H1 (cell line): Measurements from ENCODE around the gene SUCLG2. TPM values are rescaled to one million over a fixed set of nuclear protein-coding genes. Genes with fewer than 3 reads are reported as not detected.

ENCODE experiments used
- CTCF ChIA-PET: fragments of 300-600 bp; sonication (Branson Sonifier 250); formaldehyde crosslinking; loops from one replicate; lab custom pipeline; 2021; ENCODE audit not compliant: partially characterized antibody; lab: Charles Lee
- POLR2A ChIA-PET: fragments of 300-600 bp; sonication (Branson Sonifier 250); formaldehyde crosslinking; loops from one replicate; lab custom pipeline; 2021; ENCODE audit warnings: inconsistent platforms; ENCODE audit not compliant: partially characterized antibody; lab: Charles Lee
- DNase-seq, 2 experiments: peaks; one replicate each; pipeline versions ENCODE4 v3.0.0 to v3.0.0-alpha.2; 2010 to 2022; ENCODE audit warnings: low spot score in 2 of 2, low read depth in 1 of 2, mixed read lengths in 1 of 2
- FAIRE-seq: peaks from 2 replicates; lab custom pipeline; 2011; peaks lifted over from hg19 to GRCh38; lab: Jason Lieb, UNC
- H2AFZ ChIP-seq: 2 replicates; pipeline ENCODE4 v1.8.1; 2012; ENCODE audit warnings: low read length, inconsistent platforms
- H2AK5ac ChIP-seq: 2 replicates; pipeline ENCODE4 v1.6.1; 2013; ENCODE audit warnings: low read depth, low read length
- H2BK120ac ChIP-seq: replicated peaks from 2 replicates; pipeline ENCODE3; 2013; ENCODE audit warnings: low read depth, low read length, inconsistent platforms
- H2BK12ac ChIP-seq: 2 replicates; pipeline ENCODE4 v1.6.1; 2013; ENCODE audit warnings: low read depth, low read length
- H2BK15ac ChIP-seq: 2 replicates; pipeline ENCODE4 v1.6.1; 2013; ENCODE audit warnings: low read length
- H2BK20ac ChIP-seq: 2 replicates; pipeline ENCODE4 v1.6.1; 2013; ENCODE audit warnings: low read length
- H2BK5ac ChIP-seq: 2 replicates; pipeline ENCODE4 v1.6.1; 2013; ENCODE audit warnings: low read depth, low read length
- H3K14ac ChIP-seq: 2 replicates; pipeline ENCODE4 v1.6.1; 2013; ENCODE audit warnings: inconsistent platforms; ENCODE audit not compliant: insufficient read length
- H3K18ac ChIP-seq: 2 replicates; pipeline ENCODE4 v1.6.1; 2013; ENCODE audit warnings: low read length; ENCODE audit errors: extremely low read depth
- H3K23ac ChIP-seq: 2 replicates; pipeline ENCODE4 v1.6.1; 2013; ENCODE audit warnings: inconsistent platforms; ENCODE audit not compliant: insufficient read length
- H3K23me2 ChIP-seq: 2 replicates; pipeline ENCODE4 v1.6.1; 2013; ENCODE audit warnings: low read depth, low read length
- H3K27ac ChIP-seq: 2 replicates; pipeline ENCODE4 v1.6.1; 2011; ENCODE audit warnings: low read depth, low read length, inconsistent platforms
- H3K27me3 ChIP-seq, 4 experiments: replicated peaks in 1 of 4; 1 replicate in 1 of 4; 2 replicates in 3 of 4; pipeline versions ENCODE4 v1.6.1 to v1.8.1; 2011 to 2013; ENCODE audit warnings: low read length in 3 of 4, mild to moderate bottlenecking in 3 of 4, inconsistent platforms in 2 of 4, mixed read lengths in 2 of 4, moderate library complexity in 1 of 4; ENCODE audit not compliant: control insufficient read depth in 3 of 4, insufficient read depth in 3 of 4; ENCODE audit errors: extremely low read depth in 1 of 4
- H3K36me3 ChIP-seq, 4 experiments: 2 replicates each; pipeline versions ENCODE4 v1.6.1 to v1.8.1; 2011 to 2013; ENCODE audit warnings: mild to moderate bottlenecking in 4 of 4, low read length in 3 of 4, moderate library complexity in 2 of 4, control low read depth in 1 of 4, inconsistent platforms in 1 of 4; ENCODE audit not compliant: insufficient read depth in 4 of 4, control insufficient read depth in 2 of 4
- H3K4ac ChIP-seq: replicated peaks from 2 replicates; pipeline ENCODE3; 2013; ENCODE audit warnings: low read length, low read depth, mixed read lengths, inconsistent platforms; ENCODE audit not compliant: insufficient read length
- H3K4me1 ChIP-seq, 4 experiments: replicated peaks in 1 of 4; 1 replicate in 1 of 4; 2 replicates in 3 of 4; pipeline versions ENCODE4 v1.6.1 to v1.8.1; 2011 to 2013; ENCODE audit warnings: low read length in 3 of 4, inconsistent platforms in 2 of 4, mixed read lengths in 1 of 4; ENCODE audit not compliant: insufficient read depth in 4 of 4, control insufficient read depth in 3 of 4
- H3K4me2 ChIP-seq, 2 experiments: 2 replicates each; pipeline versions ENCODE4 v1.6.1 to v1.8.1; 2011 to 2013; ENCODE audit warnings: low read depth in 2 of 2, low read length in 2 of 2, control low read depth in 1 of 2, inconsistent platforms in 1 of 2, mild to moderate bottlenecking in 1 of 2; ENCODE audit not compliant: insufficient read depth in 1 of 2
- H3K4me3 ChIP-seq, 4 experiments: fragments of 200-600, 300-600 bp in 1 of 4; sonication (generic), shearing (Covaris generic), sonication (Bioruptor Twin) in 1 of 4; 2 replicates each; pipeline versions ENCODE4 v1.5.1 to v1.8.1; 2011 to 2016; ENCODE audit warnings: low read length in 4 of 4, low read depth in 3 of 4, control low read depth in 2 of 4, inconsistent platforms in 2 of 4, mild to moderate bottlenecking in 2 of 4, mixed read lengths in 1 of 4, moderate library complexity in 1 of 4; ENCODE audit not compliant: insufficient read depth in 2 of 4; ENCODE audit errors: extremely low read depth in 1 of 4
- H3K56ac ChIP-seq: replicated peaks from 2 replicates; pipeline ENCODE3; 2013; ENCODE audit warnings: low read depth, mild to moderate bottlenecking, mixed read lengths, low read length, inconsistent platforms; ENCODE audit not compliant: insufficient read length
- H3K79me1 ChIP-seq: 2 replicates; pipeline ENCODE4 v1.6.1; 2013; ENCODE audit warnings: low read depth, low read length, control low read depth
- H3K79me2 ChIP-seq, 2 experiments: 2 replicates each; pipeline versions ENCODE4 v1.6.1 to v1.8.1; 2012 to 2013; ENCODE audit warnings: low read length in 2 of 2, mild to moderate bottlenecking in 2 of 2, inconsistent platforms in 1 of 2; ENCODE audit not compliant: insufficient read depth in 2 of 2, control insufficient read depth in 1 of 2
- H3K9ac ChIP-seq, 4 experiments: replicated peaks in 1 of 4; 1 replicate in 1 of 4; 2 replicates in 3 of 4; pipeline versions ENCODE4 v1.6.1 to v1.8.1; 2011 to 2013; ENCODE audit warnings: low read depth in 3 of 4, low read length in 3 of 4, control low read depth in 2 of 4, mild to moderate bottlenecking in 2 of 4, moderate library complexity in 2 of 4, inconsistent platforms in 1 of 4; ENCODE audit errors: extremely low read depth in 1 of 4
- H3K9me3 ChIP-seq, 2 experiments: 2 replicates each; pipeline versions ENCODE4 v1.6.1 to v1.8.1; 2012 to 2013; ENCODE audit warnings: mild to moderate bottlenecking in 2 of 2, moderate library complexity in 2 of 2, control low read depth in 1 of 2, inconsistent platforms in 1 of 2, low read depth in 1 of 2, low read length in 1 of 2, mixed read lengths in 1 of 2; ENCODE audit not compliant: insufficient read depth in 2 of 2
- H4K20me1 ChIP-seq, 2 experiments: replicated peaks in 1 of 2; 2 replicates each; pipeline versions ENCODE3 to v1.8.1; 2011 to 2013; ENCODE audit warnings: inconsistent platforms in 2 of 2, low read length in 2 of 2, mild to moderate bottlenecking in 1 of 2; ENCODE audit not compliant: insufficient read depth in 2 of 2, control insufficient read depth in 1 of 2
- H4K5ac ChIP-seq: 2 replicates; pipeline ENCODE4 v1.6.1; 2013; ENCODE audit warnings: low read length, low read depth, mixed read lengths, inconsistent platforms; ENCODE audit not compliant: insufficient read length
- H4K8ac ChIP-seq: 2 replicates; pipeline ENCODE4 v1.8.0; 2013; ENCODE audit warnings: mild to moderate bottlenecking, moderate library complexity, low read length, inconsistent platforms; ENCODE audit not compliant: insufficient read depth; ENCODE audit errors: extremely low read depth
- H4K91ac ChIP-seq: replicated peaks from 2 replicates; pipeline ENCODE3; 2013; ENCODE audit warnings: low read length, mixed read lengths, inconsistent platforms; ENCODE audit not compliant: insufficient read length
- CHD1 ChIP-seq: IDR thresholded peaks from 2 replicates; pipeline ENCODE4 v1.6.1; 2012; ENCODE audit warnings: low read depth, low read length, improper control_type of control experiment
- SIRT6 ChIP-seq: IDR thresholded peaks from one replicate; pipeline ENCODE4 v1.7.1; 2012; ENCODE audit warnings: low read length, inconsistent platforms
- polyA plus RNA-seq, 7 experiments: library from polyadenylated mRNA; depleted of rRNA in 3 of 7; stranded (reverse) in 5 of 7; unstranded in 2 of 7; fragments of >200 nt in 5 of 7; fragments of 200-250 nt in 2 of 7; gene quantifications; 1 replicate in 5 of 7; 2 replicates in 1 of 7; 4 replicates in 1 of 7; pipeline versions ENCODE4 v1.2.1 to v1.2.3, GENCODE V29; 2011 to 2013; ENCODE audit warnings: missing spikeins in 2 of 7, mixed read lengths in 2 of 7
- total RNA-seq: library from RNA; stranded (reverse); fragmentation: NEBNext Ultra II Directional; extraction: Animal tissue kit (Norgen Biotek cat#: 25700); gene quantifications from 2 replicates; pipeline ENCODE4 v1.2.1, GENCODE V29; 2021

SUCLG2 gene
- total and polyA plus RNA-seq, 2 of the 8 experiments (the other 6 are each of a cell fraction or from before 2014, with no cell fraction given) = 12.9 to 46.2 TPM

DNA sequence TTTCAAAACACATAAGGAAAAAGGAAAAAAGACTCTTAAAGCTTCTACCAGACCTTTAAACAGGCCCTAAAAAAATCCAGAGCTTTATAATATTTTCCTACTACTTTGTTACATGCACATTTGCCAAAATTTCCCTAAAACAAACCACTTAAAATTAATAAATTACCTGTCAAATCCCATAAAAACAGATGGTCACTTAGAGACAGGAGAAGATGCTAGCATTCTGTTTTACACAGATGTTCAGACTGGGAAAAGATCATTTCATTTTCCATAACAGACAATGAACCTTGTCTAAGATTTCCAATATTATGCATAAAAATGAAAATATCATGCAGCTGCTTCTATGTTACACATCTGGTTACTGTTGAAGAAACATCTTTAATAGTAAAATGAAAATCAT lies 66.6 kb downstream of the SUCLG2 start:
- ChIA-PET CTCF (interaction anchor here (1.4 kb wide), 1 partner anchor 10 kb away, joined by 3 read pairs; no protein-coding TSS in a partner anchor), POLR2A (no interaction called here)
- H2AFZ ChIP-seq = no peak overlapping the region
- no peak overlapping the region for H3K9ac ChIP-seq
- no peak overlapping the region for H3K4me2 ChIP-seq
- no peaks in the 10 kb centered on the region for H3K36me3 ChIP-seq
- no peak overlapping the region for H2BK5ac ChIP-seq
- H3K14ac ChIP-seq = no peak overlapping the region
- no peak overlapping the region for H2BK20ac ChIP-seq
- H3K23ac ChIP-seq = no peak overlapping the region
- no peaks in the 10 kb centered on the region for H4K20me1 ChIP-seq
- H4K5ac ChIP-seq = no peak overlapping the region
- no peaks in the 10 kb centered on the region for H3K27me3 ChIP-seq
- H3K23me2 ChIP-seq = no peaks in the 10 kb centered on the region
- no peak overlapping the region for H3K4me3 ChIP-seq
- no peak overlapping the region for H2BK12ac ChIP-seq
- H3K56ac ChIP-seq = no peak overlapping the region
- H3K79me2 ChIP-seq = peaks cover 0 to 5% of the 10 kb centered on the region in 2 experiments; a peak in 1 of 4 replicates
- no peak overlapping the region for H4K91ac ChIP-seq
- H3K18ac ChIP-seq = no peak overlapping the region
- no peak overlapping the region for H3K4ac ChIP-seq
- H2AK5ac ChIP-seq = no peak overlapping the region
- no peak overlapping the region for H2BK15ac ChIP-seq
- no peak overlapping the region for H2BK120ac ChIP-seq
- no peak for TF ChIP-seq SIRT6
- no peak for TF ChIP-seq CHD1
- FAIRE-seq (no peak), DNase-seq (no peak)
- no peaks in the 10 kb centered on the region; a peak in 1 of 7 replicates for H3K4me1 ChIP-seq
- no peaks in the 10 kb centered on the region for H3K9me3 ChIP-seq
- H4K8ac ChIP-seq = no peak overlapping the region
- no peak overlapping the region for H3K27ac ChIP-seq
- peaks cover 2% of the 10 kb centered on the region; the same call in 1 of the 2 replicates for H3K79me1 ChIP-seq
